Smooth muscle cell (in vitro differentiated cells): ENCODE results near the gene ZNF296. TPM values are rescaled to one million over a fixed set of nuclear protein-coding genes. Genes with fewer than 3 reads are reported as not detected.

Experiments used
- DNase-seq: peaks from one replicate; lab custom pipeline; 2025; ENCODE audit not compliant: unreplicated experiment; lab: John Stamatoyannopoulos, UW
- H2AFZ ChIP-seq: fragments of 200-600 bp; sonication (generic); 2 replicates; pipeline ENCODE4 v1.6.0; 2016; ENCODE audit warnings: antibody characterized with exemption, low read depth, mild to moderate bottlenecking
- H3F3A ChIP-seq: fragments of 200-600 bp; sonication (generic); 2 replicates; pipeline ENCODE4 v1.6.0; 2017; ENCODE audit warnings: antibody characterized with exemption, low read depth
- H3K27ac ChIP-seq: fragments of 200-600 bp; sonication (generic); 2 replicates; pipeline ENCODE4 v1.5.1; 2016; ENCODE audit warnings: low read depth, mild to moderate bottlenecking
- H3K27me3 ChIP-seq: fragments of 200-600 bp; sonication (generic); 2 replicates; pipeline ENCODE4 v1.6.1; 2016; ENCODE audit warnings: low read depth, mild to moderate bottlenecking
- H3K36me3 ChIP-seq: fragments of 200-600 bp; sonication (generic); 2 replicates; pipeline ENCODE4 v1.5.1; 2016; ENCODE audit warnings: low read depth
- H3K4me1 ChIP-seq: fragments of 200-600 bp; sonication (generic); 2 replicates; pipeline ENCODE4 v1.5.1; 2016; ENCODE audit warnings: low read depth
- H3K4me2 ChIP-seq: fragments of 200-600 bp; sonication (generic); 2 replicates; pipeline ENCODE4 v1.6.0; 2016; ENCODE audit warnings: mild to moderate bottlenecking
- H3K4me3 ChIP-seq: fragments of 200-600 bp; sonication (generic); 2 replicates; pipeline ENCODE4 v1.5.1; 2016; ENCODE audit warnings: mild to moderate bottlenecking
- H3K79me2 ChIP-seq: fragments of 200-600 bp; sonication (generic); 2 replicates; pipeline ENCODE4 v1.6.0; 2016; ENCODE audit warnings: low read depth, mild to moderate bottlenecking
- H3K9ac ChIP-seq: fragments of 200-600 bp; sonication (generic); 2 replicates; pipeline ENCODE4 v1.6.0; 2016; ENCODE audit warnings: low read depth
- H3K9me3 ChIP-seq: fragments of 200-600 bp; sonication (generic); replicated peaks from 2 replicates; pipeline ENCODE4 v1.5.1; 2016; ENCODE audit warnings: low read depth
- H4K20me1 ChIP-seq: fragments of 200-600 bp; sonication (generic); 2 replicates; pipeline ENCODE4 v1.6.0; 2016; ENCODE audit warnings: low read depth
- WGBS: methylation state at CpG from one replicate; pipeline ENCODE4 v1.1.7; 2016; ENCODE audit warnings: low lambda C conversion rate; 5-methylcytosine and 5-hydroxymethylcytosine counted together
- polyA plus RNA-seq: library from polyadenylated mRNA; unstranded; fragments of >200 nt; fragmentation: Nextera tagmentation; extraction: Ambion mirVana; gene quantifications from 2 replicates; pipeline ENCODE4 v1.2.1, GENCODE V29; 2016
- total RNA-seq: library from RNA; depleted of rRNA; stranded (reverse); fragments of >200 nt; gene quantifications from 2 replicates; pipeline ENCODE4 v1.2.3, GENCODE V29; 2014
- TF ChIP-seq, protein P1 (sequence below): fragments of 200-600 bp; sonication (generic); IDR thresholded peaks from 2 replicates; pipeline ENCODE4 v1.5.1; 2017; ENCODE audit warnings: borderline replicate concordance, mild to moderate bottlenecking, antibody characterized with exemption; ENCODE audit not compliant: insufficient read depth, poor library complexity, severe bottlenecking

The ZNF296 gene
- total and polyA plus RNA-seq, 2 experiments from 2014 or later: 0.21 to 1.1 TPM

GRCh38 chr19:45066921-45067661 is 9.2 kb downstream of the ZNF296 start:
- TF ChIP-seq, protein P1, sequence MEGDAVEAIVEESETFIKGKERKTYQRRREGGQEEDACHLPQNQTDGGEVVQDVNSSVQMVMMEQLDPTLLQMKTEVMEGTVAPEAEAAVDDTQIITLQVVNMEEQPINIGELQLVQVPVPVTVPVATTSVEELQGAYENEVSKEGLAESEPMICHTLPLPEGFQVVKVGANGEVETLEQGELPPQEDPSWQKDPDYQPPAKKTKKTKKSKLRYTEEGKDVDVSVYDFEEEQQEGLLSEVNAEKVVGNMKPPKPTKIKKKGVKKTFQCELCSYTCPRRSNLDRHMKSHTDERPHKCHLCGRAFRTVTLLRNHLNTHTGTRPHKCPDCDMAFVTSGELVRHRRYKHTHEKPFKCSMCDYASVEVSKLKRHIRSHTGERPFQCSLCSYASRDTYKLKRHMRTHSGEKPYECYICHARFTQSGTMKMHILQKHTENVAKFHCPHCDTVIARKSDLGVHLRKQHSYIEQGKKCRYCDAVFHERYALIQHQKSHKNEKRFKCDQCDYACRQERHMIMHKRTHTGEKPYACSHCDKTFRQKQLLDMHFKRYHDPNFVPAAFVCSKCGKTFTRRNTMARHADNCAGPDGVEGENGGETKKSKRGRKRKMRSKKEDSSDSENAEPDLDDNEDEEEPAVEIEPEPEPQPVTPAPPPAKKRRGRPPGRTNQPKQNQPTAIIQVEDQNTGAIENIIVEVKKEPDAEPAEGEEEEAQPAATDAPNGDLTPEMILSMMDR: no peak
- H2AFZ ChIP-seq: no peak overlapping the region
- no peaks in the 10 kb centered on the region for H3K36me3 ChIP-seq
- peaks cover 13% of the 10 kb centered on the region for H4K20me1 ChIP-seq
- H3K27ac ChIP-seq: no peak overlapping the region
- no peak for DNase-seq
- 98% methylated on average over 37 of the region's 38 CpGs for WGBS
- H3K4me3 ChIP-seq: no peak overlapping the region
- H3K9me3 ChIP-seq: no peaks in the 10 kb centered on the region
- H3K9ac ChIP-seq: no peak overlapping the region
- H3K27me3 ChIP-seq: no peaks in the 10 kb centered on the region
- H3F3A ChIP-seq: no peaks in the 10 kb centered on the region
- H3K79me2 ChIP-seq: no peaks in the 10 kb centered on the region
- no peaks in the 10 kb centered on the region for H3K4me1 ChIP-seq
- no peak overlapping the region for H3K4me2 ChIP-seq

DNA sequence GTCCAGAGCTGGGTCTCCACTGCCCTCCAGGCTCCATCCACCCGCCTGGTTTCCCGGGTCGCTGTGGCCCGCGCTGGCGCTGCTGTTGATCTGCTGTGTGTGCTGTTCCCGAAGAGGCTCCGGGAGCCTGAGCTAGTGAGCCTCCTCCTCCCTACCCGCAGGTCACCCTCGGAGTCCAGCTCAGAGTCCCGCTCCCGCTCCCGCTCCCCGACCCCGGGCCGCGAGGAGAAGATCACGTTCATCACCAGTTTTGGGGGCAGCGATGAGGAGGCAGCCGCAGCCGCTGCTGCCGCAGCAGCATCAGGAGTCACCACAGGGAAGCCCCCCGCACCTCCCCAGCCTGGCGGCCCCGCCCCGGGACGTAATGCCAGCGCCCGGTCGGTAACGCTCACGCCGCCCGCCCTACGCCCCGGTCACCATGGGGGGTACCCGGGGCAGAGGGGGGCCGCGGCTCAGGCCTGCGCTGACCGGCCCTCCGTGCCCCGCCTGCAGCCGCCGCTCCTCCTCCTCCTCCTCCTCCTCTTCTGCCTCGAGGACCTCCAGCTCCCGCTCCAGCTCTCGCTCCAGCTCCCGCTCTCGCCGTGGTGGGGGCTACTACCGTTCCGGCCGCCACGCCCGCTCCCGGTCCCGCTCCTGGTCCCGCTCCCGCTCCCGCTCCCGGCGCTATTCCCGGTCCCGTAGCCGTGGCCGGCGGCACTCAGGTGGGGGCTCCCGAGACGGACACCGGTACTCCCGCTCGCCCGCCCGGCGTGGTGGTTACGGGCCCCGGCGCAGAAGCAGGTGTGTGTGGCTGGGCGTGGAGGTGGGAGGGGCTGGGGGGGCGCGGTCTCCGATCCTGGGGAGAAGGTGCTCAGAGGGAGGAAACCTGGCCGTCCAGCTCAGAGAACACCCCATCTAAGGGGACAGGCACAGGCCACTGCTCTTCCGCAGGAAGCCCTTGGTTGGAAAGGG is 12.2 kb downstream of the ZNF296 start:
- no peak overlapping the region for H3K9ac ChIP-seq
- DNase-seq: no peak
- no peak overlapping the region for H2AFZ ChIP-seq
- no peaks in the 10 kb centered on the region for H3K79me2 ChIP-seq
- H3F3A ChIP-seq: no peaks in the 10 kb centered on the region
- H3K4me3 ChIP-seq: no peak overlapping the region
- H3K27ac ChIP-seq: no peak overlapping the region
- 99% methylated on average over 56 of the region's 85 CpGs for WGBS
- H3K9me3 ChIP-seq: no peaks in the 10 kb centered on the region
- TF ChIP-seq, protein P1: no peak
- no peak overlapping the region for H3K4me2 ChIP-seq
- no peaks in the 10 kb centered on the region for H3K36me3 ChIP-seq
- H4K20me1 ChIP-seq: peaks cover 28% of the 10 kb centered on the region
- no peaks in the 10 kb centered on the region for H3K4me1 ChIP-seq
- H3K27me3 ChIP-seq: no peaks in the 10 kb centered on the region

- TF ChIP-seq, protein P1: no peak
- no peak overlapping the region for H3K9ac ChIP-seq
- H3K27ac ChIP-seq: no peak overlapping the region
- H3K4me3 ChIP-seq: no peak overlapping the region
- no peaks in the 10 kb centered on the region for H3K79me2 ChIP-seq
- DNase-seq: no peak
- no peaks in the 10 kb centered on the region for H3K9me3 ChIP-seq
- H2AFZ ChIP-seq: no peak overlapping the region
- no peaks in the 10 kb centered on the region for H3K4me1 ChIP-seq
- peaks cover 32% of the 10 kb centered on the region for H4K20me1 ChIP-seq
- WGBS: over 99% methylated on average over 4 of the region's 4 CpGs
- H3K4me2 ChIP-seq: no peak overlapping the region
- H3F3A ChIP-seq: no peaks in the 10 kb centered on the region
- H3K36me3 ChIP-seq: no peaks in the 10 kb centered on the region
- no peaks in the 10 kb centered on the region for H3K27me3 ChIP-seq
Observed at GRCh38 chr19:45061965-45062364, 14.3 kb downstream of the ZNF296 start.
